K562 (cell line): Measurements from ENCODE around the gene PAXIP1. TPM values are rescaled to one million over a fixed set of nuclear protein-coding genes. Genes with fewer than 3 reads are reported as not detected.

ENCODE experiments used
- ATF6 ChIP-seq: sonication (generic); formaldehyde crosslinking; IDR thresholded peaks from 2 replicates; pipeline ENCODE4 v1.4.0; 2020; ENCODE audit warnings: mild to moderate bottlenecking, missing genetic modification reagents
- ELF1 ChIP-seq: fragments of 200-800 bp; sonication (Bioruptor generic); IDR thresholded peaks from 2 replicates; pipeline ENCODE4 v1.6.1; 2016; ENCODE audit warnings: missing genetic modification characterization, missing compliant biosample characterization
- IRF1 ChIP-seq: sonication (generic); formaldehyde crosslinking; IDR thresholded peaks from 2 replicates; pipeline ENCODE4 v1.8.0; 2022; ENCODE audit warnings: missing genetic modification reagents, mild to moderate bottlenecking, borderline replicate concordance
- KDM4B ChIP-seq, 2 experiments: fragments of 450-650 bp in 1 of 2; sonication (generic) in 1 of 2; IDR thresholded peaks; 2 replicates each; pipeline ENCODE4 v1.6.1; 2016 to 2017; ENCODE audit warnings: borderline replicate concordance in 2 of 2, antibody characterized with exemption in 1 of 2, low read depth in 1 of 2, mild to moderate bottlenecking in 1 of 2
- NCOA6 ChIP-seq: fragments of 450-650 bp; IDR thresholded peaks from 2 replicates; pipeline ENCODE4 v1.6.1; 2017; ENCODE audit warnings: mild to moderate bottlenecking
- PHB2 ChIP-seq: fragments of 450-650 bp; IDR thresholded peaks from 2 replicates; pipeline ENCODE4 v1.6.1; 2017; ENCODE audit warnings: low read depth
- POU5F1 ChIP-seq: fragments of 150-350 bp; IDR thresholded peaks from 2 replicates; pipeline ENCODE4 v1.6.1; 2014; ENCODE audit warnings: borderline replicate concordance, low read length, low read depth, mild to moderate bottlenecking; ENCODE audit not compliant: partially characterized antibody
- SMARCA5 ChIP-seq: fragments of 450-650 bp; IDR thresholded peaks from 2 replicates; pipeline ENCODE4 v1.6.1; 2016
- TAF7 ChIP-seq: fragments of 450-650 bp; IDR thresholded peaks from 2 replicates; pipeline ENCODE4 v1.6.1; 2016; ENCODE audit warnings: missing genetic modification characterization, missing compliant biosample characterization
- TBP ChIP-seq: optimal IDR thresholded peaks from 2 replicates; pipeline ENCODE3; 2011; ENCODE audit warnings: low read depth, low read length, improper control_type of control experiment
- ZC3H4 ChIP-seq: sonication (generic); formaldehyde crosslinking; IDR thresholded peaks from 2 replicates; pipeline ENCODE4 v1.9.0; 2021; ENCODE audit warnings: missing genetic modification reagents, borderline replicate concordance
- ZNF507 ChIP-seq: conservative IDR thresholded peaks from 2 replicates; pipeline ENCODE4 v1.6.1; 2017; ENCODE audit warnings: missing genetic modification characterization, missing compliant biosample characterization
- polyA plus RNA-seq, 8 experiments: library from polyadenylated mRNA; depleted of rRNA in 4 of 8; stranded (reverse) in 5 of 8; unstranded in 3 of 8; fragments of >200 nt; fragmentation: Nextera tagmentation in 2 of 8; fragmentation: Illumina TruSeq in 1 of 8; extraction: Ambion mirVana in 2 of 8; extraction: Trizol in 1 of 8; gene quantifications; 2 replicates each; pipeline versions ENCODE4 v1.2.1 to v1.2.3, GENCODE V29; 2011 to 2014; ENCODE audit warnings: inconsistent platforms in 1 of 8, missing spikeins in 1 of 8
- total RNA-seq, 7 experiments: library from RNA; depleted of rRNA in 6 of 7; stranded (reverse); fragments of >200 nt in 6 of 7; fragmentation: Illumina TruSeq in 2 of 7; extraction: Trizol in 2 of 7; gene quantifications; 2 replicates each; pipeline versions ENCODE4 v1.2.1 to v1.2.3, GENCODE V29; 2011 to 2021; ENCODE audit warnings: low replicate concordance in 1 of 7
- TF ChIP-seq, protein P1 (sequence below): sonication (generic); formaldehyde crosslinking; IDR thresholded peaks from 2 replicates; pipeline ENCODE4 v1.8.1; 2023; ENCODE audit warnings: missing genetic modification reagents, mild to moderate bottlenecking, borderline replicate concordance
- TF ChIP-seq, protein P2 (sequence below): fragments of 450-650 bp; formaldehyde crosslinking; IDR thresholded peaks from 2 replicates; pipeline ENCODE4 v1.4.0; 2020; ENCODE audit warnings: mild to moderate bottlenecking, moderate library complexity

PAXIP1 gene
- total and polyA plus RNA-seq, 9 of the 15 experiments (the other 6 are each of a cell fraction or from before 2014, with no cell fraction given): 9.7 to 37.9 (median 28.4) TPM

GRCh38 chr7:154913638-154914307 is 89.2 kb downstream of the PAXIP1 start (continued):
- TF ChIP-seq ATF6 (no peak), POU5F1 (no peak), NCOA6 (no peak), PHB2 (no peak), ZC3H4 (no peak), ZNF507 (tag) (no peak), TBP (no peak), SMARCA5 (no peak), ELF1 (no peak), KDM4B (IDR thresholded peaks at IDR 0.05; ENCODE audit: borderline replicate concordance in 2 of 2, low read depth in 1 of 2) (no peak), IRF1 (no peak), TAF7 (tag) (no peak)
- TF ChIP-seq, protein P1, sequence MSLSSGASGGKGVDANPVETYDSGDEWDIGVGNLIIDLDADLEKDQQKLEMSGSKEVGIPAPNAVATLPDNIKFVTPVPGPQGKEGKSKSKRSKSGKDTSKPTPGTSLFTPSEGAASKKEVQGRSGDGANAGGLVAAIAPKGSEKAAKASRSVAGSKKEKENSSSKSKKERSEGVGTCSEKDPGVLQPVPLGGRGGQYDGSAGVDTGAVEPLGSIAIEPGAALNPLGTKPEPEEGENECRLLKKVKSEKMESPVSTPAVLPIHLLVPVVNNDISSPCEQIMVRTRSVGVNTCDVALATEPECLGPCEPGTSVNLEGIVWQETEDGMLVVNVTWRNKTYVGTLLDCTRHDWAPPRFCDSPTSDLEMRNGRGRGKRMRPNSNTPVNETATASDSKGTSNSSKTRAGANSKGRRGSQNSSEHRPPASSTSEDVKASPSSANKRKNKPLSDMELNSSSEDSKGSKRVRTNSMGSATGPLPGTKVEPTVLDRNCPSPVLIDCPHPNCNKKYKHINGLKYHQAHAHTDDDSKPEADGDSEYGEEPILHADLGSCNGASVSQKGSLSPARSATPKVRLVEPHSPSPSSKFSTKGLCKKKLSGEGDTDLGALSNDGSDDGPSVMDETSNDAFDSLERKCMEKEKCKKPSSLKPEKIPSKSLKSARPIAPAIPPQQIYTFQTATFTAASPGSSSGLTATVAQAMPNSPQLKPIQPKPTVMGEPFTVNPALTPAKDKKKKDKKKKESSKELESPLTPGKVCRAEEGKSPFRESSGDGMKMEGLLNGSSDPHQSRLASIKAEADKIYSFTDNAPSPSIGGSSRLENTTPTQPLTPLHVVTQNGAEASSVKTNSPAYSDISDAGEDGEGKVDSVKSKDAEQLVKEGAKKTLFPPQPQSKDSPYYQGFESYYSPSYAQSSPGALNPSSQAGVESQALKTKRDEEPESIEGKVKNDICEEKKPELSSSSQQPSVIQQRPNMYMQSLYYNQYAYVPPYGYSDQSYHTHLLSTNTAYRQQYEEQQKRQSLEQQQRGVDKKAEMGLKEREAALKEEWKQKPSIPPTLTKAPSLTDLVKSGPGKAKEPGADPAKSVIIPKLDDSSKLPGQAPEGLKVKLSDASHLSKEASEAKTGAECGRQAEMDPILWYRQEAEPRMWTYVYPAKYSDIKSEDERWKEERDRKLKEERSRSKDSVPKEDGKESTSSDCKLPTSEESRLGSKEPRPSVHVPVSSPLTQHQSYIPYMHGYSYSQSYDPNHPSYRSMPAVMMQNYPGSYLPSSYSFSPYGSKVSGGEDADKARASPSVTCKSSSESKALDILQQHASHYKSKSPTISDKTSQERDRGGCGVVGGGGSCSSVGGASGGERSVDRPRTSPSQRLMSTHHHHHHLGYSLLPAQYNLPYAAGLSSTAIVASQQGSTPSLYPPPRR (CRISPR knock-in tag): no peak
- TF ChIP-seq, protein P2, sequence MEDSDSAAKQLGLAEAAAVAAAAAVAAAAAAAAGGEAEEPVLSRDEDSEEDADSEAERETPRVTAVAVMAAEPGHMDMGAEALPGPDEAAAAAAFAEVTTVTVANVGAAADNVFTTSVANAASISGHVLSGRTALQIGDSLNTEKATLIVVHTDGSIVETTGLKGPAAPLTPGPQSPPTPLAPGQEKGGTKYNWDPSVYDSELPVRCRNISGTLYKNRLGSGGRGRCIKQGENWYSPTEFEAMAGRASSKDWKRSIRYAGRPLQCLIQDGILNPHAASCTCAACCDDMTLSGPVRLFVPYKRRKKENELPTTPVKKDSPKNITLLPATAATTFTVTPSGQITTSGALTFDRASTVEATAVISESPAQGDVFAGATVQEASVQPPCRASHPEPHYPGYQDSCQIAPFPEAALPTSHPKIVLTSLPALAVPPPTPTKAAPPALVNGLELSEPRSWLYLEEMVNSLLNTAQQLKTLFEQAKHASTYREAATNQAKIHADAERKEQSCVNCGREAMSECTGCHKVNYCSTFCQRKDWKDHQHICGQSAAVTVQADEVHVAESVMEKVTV (CRISPR knock-in tag): peak; percentile 63; the same call in 1 of the 2 replicates
